Mesothelial cell of epicardium (in vitro differentiated cells): ENCODE results near the gene RPS19. TPM values are rescaled to one million over a fixed set of nuclear protein-coding genes. Genes with fewer than 3 reads are reported as not detected.

ENCODE experiments used
- microRNA-seq: library from miRNA; unstranded; fragments of <30 nt; microRNA quantifications from one replicate; pipeline ENCODE4 v1.2.0, GENCODE V29; 2021; ENCODE audit warnings: inconsistent platforms, mixed read lengths
- total RNA-seq: library from RNA; stranded (reverse); gene quantifications from 3 replicates; pipeline ENCODE4 v1.2.1, GENCODE V29; 2021

RPS19 gene
- total RNA-seq, 1 donor from 2014 or later = 2,197 TPM

Small RNA genes lying within 50 kb of the gene (microRNA-seq; reads per million reads assigned to microRNA genes)
- not detected for gene MIR6797

Other genes starting within 250 kb of the RPS19 start
- not detected in 3 replicates for gene CEACAM4, start 233.2 kb upstream of the RPS19 start, total RNA-seq
- gene CEACAM7, start 172.0 kb upstream of the RPS19 start, total RNA-seq = not detected in 3 replicates
- gene CEACAM5, start 151.6 kb upstream of the RPS19 start, total RNA-seq = not detected in 3 replicates
- not detected in 3 replicates for gene CEACAM6, start 104.7 kb upstream of the RPS19 start, total RNA-seq
- gene CEACAM3, start 63.7 kb upstream of the RPS19 start, total RNA-seq = not detected in 3 replicates
- gene LYPD4, start 15.6 kb upstream of the RPS19 start, total RNA-seq = not detected in 3 replicates
- not detected in 3 replicates for gene DMRTC2, start 15.2 kb upstream of the RPS19 start, total RNA-seq
- 0.43 to 0.62 TPM (median 0.58 TPM) in 3 replicates for gene CD79A, start 17.0 kb downstream of the RPS19 start, total RNA-seq
- gene ARHGEF1, start 22.9 kb downstream of the RPS19 start, total RNA-seq = 78.8 to 83.9 TPM (median 82.4 TPM) in 3 replicates
- gene ERFL, start 68.2 kb downstream of the RPS19 start, total RNA-seq = 0.49 to 0.67 TPM (median 0.59 TPM) in 3 replicates
- 99.7 to 104 TPM (median 102 TPM) in 3 replicates for gene RABAC1, start 99.1 kb downstream of the RPS19 start, total RNA-seq
- gene ATP1A3, start 134.0 kb downstream of the RPS19 start, total RNA-seq = 0.45 TPM in 1 of 3 replicates, not detected in the others
- gene GRIK5, start 210.0 kb downstream of the RPS19 start, total RNA-seq = 38.3 to 39.9 TPM (median 39.2 TPM) in 3 replicates
- gene ZNF574, start 215.9 kb downstream of the RPS19 start, total RNA-seq = 20.8 to 21.9 TPM (median 21.3 TPM) in 3 replicates